Mesenteric fat pad (tissue), 1 donor: ENCODE results near the gene COL27A1. TPM values are rescaled to one million over a fixed set of nuclear protein-coding genes. Genes with fewer than 3 reads are reported as not detected.

Source experiments
- DNase-seq: peaks from one replicate; pipeline ENCODE4 v3.0.0-alpha.2; 2020; ENCODE audit warnings: low spot score
- total RNA-seq: library from RNA; stranded (reverse); fragmentation: NEBNext Ultra II Directional; extraction: Animal tissue kit (Norgen Biotek cat#: 25700); gene quantifications from one replicate; pipeline ENCODE4 v1.2.1, GENCODE V29; 2021
- donor health status: DM: yes; HTN: yes; CAD: no.

COL27A1 gene
- total RNA-seq, 1 donor from 2014 or later: 101 TPM

- no peak for DNase-seq
Observed at GRCh38 chr9:114261987-114262386, 106.7 kb downstream of the COL27A1 start.

- DNase-seq: no peak
Observed at GRCh38 chr9:114263853-114264510, 108.6 kb downstream of the COL27A1 start.

DNA sequence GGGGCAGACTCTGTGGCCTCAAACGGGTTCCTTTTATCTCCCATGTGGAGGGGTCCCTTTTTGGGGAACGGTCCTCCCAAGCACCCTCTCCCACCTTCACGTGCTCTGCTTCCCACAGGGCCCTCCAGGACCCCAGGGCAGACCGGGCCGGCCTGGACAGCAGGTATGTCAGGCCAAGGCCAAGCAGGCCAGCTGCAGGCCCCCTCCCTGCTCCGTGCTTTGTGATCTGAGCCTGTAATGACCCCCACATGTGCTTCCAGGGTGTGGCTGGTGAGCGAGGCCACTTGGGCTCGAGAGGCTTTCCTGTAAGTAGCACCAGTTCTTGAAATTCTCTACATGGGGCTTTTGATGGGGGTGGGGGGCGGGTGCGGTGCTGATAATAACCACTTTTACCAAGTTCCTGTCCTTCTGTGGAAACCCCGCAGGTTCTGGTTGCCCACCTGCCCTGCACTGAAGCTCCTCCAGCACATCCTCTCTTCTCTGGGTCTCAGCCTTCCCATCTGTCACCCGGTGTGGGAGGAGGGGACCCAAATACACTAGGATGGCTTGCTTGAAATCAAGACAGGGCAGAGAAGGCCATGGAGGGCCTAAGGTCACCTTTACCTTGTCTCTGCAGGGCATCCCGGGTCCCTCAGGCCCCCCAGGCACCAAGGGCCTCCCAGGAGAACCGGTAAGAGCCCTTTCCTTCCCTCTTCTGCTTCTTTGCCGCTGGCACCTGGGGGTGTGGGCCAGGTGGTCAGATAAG, 109.6 kb downstream of the COL27A1 start:
- no peak for DNase-seq

GRCh38 chr9:114266969-114267368, 111.6 kb downstream of the COL27A1 start:
- DNase-seq: no peak

DNA sequence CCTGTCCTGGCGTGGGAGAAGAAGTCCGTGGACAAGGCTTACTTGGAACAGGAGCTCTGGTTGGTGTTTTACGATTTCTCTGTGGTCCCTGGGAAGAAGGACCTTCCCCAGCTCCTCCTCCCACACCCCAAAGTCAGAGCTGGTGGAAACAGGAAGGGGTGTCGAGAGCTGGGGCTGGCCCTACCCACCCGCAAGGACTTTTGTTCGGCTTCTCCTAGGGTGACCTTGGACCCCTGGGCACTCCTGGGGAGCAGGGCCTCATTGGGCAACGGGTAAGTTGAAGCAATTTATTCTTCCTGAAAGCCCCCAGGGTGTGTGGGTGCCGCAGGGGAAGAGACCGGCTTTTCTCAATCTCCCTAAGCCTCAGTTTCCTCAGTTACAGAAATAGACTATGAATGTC, 113.7 kb downstream of the COL27A1 start:
- DNase-seq: no peak

DNA sequence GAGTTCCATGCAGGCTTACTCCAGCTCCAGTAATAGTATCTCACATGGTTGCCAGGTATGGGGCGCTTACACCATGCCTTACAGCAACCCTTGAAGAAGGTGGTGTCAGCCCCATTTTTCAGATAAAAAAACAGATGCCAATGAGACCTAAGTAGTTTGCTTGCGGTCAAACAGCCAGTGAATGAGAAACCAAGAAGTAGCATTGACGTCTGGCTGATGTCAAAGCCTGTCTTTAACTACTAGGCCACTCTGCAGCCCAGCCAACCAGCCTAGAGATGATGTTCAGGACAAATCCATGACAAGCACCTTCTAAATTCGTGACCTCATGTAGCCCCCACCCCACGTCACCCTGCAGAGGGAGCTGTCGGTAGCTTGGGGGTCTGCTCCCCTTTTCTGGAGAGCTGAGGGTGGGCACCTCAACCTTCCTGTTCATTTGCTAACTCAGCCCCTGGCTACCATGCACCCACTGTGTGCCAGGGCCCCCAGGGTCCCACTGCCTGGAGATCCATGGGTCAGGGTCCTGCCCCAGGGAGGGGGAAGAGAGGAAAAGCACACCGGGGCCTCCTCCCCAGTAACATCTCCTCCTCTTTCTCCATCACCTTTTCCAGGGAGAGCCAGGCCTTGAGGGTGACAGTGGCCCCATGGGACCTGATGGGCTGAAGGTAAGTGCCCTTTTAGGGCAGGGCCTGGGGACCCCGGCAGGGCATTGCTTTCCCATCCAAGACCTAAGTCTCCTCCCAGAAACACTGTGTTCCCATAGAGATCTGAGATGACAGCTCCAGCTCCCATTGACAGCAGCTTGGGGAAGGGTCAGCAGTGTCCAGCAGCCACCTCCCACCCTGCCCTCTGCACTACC, 115.0 kb downstream of the COL27A1 start:
- no peak for DNase-seq

GRCh38 chr9:114271556-114272510, 116.5 kb downstream of the COL27A1 start:
- no peak for DNase-seq

DNA sequence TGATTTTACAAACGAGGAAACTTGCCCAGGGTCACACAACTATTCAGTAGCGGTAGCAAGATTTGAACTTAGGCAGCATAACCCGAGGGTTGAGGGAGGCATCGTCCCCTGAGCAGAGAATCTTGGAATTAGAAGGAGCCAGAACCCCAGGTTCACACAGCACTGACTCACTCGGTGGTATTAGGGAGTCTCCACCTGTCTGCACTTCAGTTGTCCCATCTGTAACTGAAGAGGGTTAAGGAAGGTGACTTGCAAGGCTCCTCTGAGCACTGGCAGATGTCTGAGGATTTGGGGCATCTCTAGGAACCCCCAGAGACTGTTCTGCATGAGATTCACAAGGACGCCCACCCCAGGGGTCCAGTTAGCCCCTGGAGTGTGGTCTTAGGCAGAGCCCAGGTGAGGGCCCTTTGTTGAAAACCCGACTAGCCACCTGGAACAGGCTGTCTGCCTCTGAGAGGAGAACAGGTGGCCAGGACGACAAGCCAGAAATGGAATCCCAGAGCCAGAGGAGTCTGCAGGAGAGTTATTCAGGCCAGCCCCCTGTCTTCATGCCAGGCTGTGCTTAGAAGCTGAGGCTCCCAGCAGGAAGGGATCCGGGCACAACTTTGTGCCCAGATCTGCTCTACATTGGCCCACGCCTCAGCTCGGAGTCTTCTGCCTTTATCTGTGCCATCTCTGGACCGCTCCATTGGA, 117.5 kb downstream of the COL27A1 start:
- DNase-seq: peak; percentile 20

- peak; percentile 67 for DNase-seq
Observed at GRCh38 chr9:114273461-114273881, 118.1 kb downstream of the COL27A1 start.

DNA sequence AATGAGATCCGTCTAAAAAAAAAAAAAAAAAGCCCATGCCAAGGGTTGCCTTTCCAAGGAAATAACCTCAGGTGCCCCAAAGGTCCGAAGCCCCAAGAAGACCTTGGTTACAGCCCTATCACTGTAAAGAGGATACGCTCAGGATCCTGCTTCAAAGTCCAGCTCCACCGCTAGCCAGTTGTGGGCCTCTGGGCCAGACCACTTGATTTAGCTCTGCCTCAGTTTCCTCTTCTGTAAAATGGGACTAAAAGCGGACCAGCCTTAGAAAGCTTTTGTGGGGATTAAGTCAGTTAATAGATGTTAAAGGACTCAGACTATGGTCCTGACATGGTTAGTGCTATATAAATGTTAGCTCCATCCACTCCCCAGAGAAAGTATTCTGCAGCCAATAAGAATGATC, 118.9 kb downstream of the COL27A1 start:
- peak; percentile 24 for DNase-seq

DNA sequence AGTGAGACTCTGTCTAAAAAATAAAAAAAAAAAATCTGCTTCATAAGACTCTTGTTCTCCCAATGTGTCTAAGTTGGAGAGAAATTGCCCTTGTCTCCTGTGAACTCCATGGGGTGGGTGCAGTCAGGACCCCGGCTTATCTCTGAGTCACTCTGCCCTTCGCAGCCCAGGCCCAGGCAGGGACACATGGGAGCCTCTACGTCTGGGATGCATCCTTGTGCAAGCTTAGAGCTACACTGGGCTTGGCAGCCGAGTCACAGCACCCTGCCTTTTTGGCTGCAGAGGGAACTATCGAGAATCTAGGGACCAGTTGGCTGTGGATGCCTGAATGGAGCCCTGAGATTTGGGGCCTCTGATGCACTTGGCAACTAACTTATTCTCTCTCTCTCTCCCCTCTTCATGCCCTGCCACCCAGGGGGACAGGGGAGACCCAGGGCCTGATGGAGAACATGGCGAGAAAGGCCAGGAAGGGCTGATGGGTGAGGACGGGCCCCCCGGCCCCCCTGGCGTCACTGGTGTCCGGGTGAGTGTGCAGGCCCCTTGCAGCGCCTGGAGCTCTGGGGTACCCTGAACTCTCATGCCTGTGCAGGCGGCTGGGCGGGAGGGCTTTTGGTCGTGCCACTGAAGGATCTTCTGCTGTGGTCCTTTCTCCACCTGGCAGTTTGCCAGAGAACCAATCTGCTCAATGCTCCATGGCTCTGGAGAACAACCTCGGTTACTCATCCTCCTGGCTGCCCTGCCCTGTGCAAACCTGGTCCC, 120.1 kb downstream of the COL27A1 start:
- DNase-seq: peak; percentile 85

DNA sequence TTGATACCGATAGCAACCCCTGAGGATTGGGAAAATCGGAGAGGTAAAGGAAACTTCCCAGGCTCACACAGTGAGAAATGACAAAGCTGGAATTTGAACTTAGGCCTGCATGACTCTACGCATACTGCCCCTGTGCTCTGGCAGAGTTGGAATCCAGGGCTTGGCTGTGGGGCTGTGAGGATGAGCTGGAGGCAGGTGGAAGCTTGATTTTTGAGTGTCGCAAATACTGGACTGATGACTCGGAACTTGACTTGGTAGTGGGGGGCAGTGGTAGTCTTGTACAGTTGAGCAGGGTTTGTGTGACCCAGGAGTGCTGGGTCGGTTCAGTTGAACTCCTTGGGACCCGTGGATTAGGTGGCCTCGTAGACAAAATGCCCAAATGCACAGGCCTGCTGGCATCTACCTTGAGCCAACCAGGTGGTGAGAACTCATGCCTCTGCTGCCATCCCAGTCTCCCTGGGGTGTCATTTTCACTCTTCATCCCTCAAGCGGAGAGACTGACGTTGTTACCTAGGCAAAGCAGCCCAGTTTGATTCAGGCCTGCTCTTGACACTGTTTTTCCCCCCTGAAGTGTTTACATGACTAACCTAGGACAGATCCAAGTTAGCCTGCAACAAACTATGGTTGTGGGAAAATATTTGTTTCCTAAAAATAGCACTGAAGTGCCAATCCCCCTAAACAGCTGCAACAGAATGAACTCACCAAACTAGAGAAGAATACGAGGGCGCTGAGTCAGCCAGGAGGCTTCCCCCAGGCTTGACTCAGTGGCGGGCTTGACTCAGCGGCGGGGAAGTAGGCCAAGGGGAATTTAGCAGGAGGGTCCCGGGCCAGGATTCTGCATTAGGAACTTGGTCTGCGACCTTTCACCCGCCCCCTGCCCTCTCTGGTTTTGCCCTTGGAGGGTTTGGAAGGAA, 121.8 kb downstream of the COL27A1 start:
- DNase-seq: peak; percentile 83

DNA sequence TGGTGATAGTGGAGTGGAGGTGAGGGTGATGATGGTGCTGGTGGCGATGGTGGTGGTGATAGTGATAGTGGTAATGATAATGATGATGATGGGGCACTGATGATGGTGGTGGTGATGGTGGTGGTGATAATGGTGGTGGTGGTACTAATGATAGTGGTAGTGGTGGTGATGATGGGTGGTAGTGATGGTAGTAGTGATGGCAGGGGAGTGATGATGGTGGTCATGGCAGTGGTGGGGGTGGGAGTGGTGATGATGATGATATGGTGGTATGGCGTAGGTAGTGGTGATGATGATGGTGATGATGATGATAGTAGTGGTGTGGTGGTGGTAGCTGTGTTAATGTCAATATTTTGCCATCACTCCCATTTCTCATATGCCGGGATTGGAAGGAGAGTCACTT, 123.0 kb downstream of the COL27A1 start:
- no peak for DNase-seq

DNA sequence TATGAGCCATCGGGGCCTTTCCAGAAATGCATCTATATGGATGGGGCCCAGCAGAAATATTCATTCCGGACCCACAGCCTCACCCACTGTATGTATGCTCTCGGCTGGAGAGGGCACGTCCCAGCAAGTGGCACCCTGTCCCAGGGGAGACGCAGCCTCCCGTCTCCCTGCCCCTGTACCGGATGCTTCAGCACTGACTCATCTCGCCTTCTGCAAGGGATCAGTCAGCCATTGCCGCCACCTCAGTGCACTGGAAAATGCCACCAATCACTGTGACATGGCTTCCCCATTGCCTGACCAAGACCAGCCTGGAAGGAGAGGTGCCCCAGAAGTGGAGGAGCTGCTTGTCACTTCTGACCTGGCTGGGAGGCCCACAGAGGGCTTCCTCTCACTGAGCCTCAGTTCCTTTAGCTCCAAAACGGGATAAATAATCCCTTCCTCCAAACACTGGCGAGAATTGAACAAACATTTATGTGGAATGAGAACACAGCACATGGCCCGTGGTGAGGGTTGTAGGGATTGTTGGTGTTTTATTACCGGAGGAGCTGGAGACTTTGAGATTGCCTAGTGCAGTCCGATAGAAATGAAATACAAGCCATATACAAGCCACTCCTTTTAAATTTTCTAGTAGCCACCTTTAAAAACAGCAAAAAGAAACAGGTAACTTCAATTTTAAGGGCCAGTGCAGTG, 123.7 kb downstream of the COL27A1 start:
- peak; percentile 67 for DNase-seq

DNA sequence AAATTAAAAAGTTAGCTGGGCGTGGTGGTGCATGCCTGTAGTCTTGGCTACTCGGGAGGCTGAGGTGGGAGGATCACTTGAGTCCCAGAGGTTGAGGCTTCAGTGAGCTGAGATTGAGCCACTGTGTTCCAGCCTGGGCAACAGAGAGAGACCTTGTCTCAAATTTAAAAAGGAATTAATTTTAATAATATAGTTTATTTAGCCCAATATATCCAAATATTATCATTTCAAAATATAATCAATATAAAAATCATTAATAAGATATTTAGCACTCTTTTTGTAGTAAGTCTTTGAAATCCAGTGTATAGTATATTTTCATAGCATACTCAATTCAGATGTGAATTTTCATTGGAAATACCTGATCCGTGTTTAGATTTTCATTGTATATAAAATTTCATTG, 124.4 kb downstream of the COL27A1 start:
- no peak for DNase-seq

DNA sequence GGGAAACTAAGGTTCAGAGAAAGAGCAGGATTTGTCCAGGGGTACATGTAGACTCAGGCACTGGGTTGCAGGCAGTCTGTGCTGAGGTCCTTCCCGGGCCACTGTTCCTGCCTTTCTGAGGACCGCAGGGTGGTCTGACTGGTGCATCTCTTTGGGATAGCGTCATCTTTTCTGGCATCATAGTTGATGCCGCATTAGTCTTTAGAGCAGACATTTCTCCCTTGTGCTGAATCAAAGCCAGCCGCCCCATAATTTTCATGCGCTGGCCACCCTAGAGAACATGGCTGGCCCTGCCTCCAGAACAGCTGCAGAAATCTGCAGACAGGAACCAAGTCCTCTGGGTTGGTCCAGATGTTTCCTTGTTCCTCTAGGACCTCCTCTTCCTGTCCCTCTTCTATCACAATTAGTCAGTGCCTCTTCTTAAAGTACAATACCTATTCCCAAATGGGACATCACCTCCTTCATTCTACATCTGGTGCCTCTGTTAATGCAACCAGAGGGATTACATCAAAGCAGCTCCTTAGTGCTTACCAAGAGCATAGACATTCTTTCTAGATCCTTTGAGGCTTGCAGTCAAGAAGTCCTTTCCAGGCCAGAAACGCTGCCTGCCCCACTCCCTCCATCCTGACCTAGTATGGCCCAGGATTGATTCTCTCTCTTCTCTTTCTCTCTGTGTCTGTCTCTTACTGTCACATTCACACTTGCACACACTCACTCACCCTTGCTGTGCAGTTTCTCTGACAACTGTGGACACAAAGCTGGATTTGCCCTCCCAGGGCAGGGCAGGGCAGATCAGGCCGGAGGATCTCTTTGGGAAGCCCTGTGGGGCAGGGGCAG, 125.5 kb downstream of the COL27A1 start:
- peak; percentile 64 for DNase-seq
